Ovary (tissue), 9 donors: ENCODE results near the gene THRB. TPM values are rescaled to one million over a fixed set of nuclear protein-coding genes. Genes with fewer than 3 reads are reported as not detected.

Experiments used
- DNase-seq, 5 donors: peaks; one replicate each; pipeline ENCODE4 v3.0.0-alpha.2; 2019 to 2020
- H3K27ac ChIP-seq, 2 donors: fragments of 200-600 bp; one replicate each; pipeline versions ENCODE4 v1.5.1 to v1.8.0; 2019 to 2022
- H3K27me3 ChIP-seq: fragments of 200-600 bp; one replicate; pipeline ENCODE4 v1.8.0; 2022
- H3K36me3 ChIP-seq: fragments of 200-600 bp; sonication (generic); one replicate; pipeline ENCODE4 v1.5.1; 2019
- H3K4me1 ChIP-seq: one replicate; pipeline ENCODE4 v1.8.1; 2013; ENCODE audit warnings: mild to moderate bottlenecking, moderate library complexity; ENCODE audit not compliant: insufficient read depth
- H3K4me3 ChIP-seq: fragments of 200-600 bp; sonication (generic); one replicate; pipeline ENCODE4 v1.5.1; 2017
- H3K9me3 ChIP-seq, 2 donors: fragments of 200-600 bp in 1 of 2; sonication (generic) in 1 of 2; one replicate each; pipeline versions ENCODE4 v1.5.1 to v1.8.1; 2013 to 2019; ENCODE audit warnings: mild to moderate bottlenecking in 1 of 2, moderate library complexity in 1 of 2
- CTCF ChIP-seq, 3 donors: fragments of 450-650 bp in 2 of 3; fragments of 200-600 bp in 1 of 3; IDR thresholded peaks; one replicate each; pipeline versions ENCODE4 v1.5.1 to v1.8.0; 2016 to 2022; ENCODE audit warnings: antibody characterized with exemption in 3 of 3, mild to moderate bottlenecking in 1 of 3
- EP300 ChIP-seq: sonication (generic); formaldehyde crosslinking; IDR thresholded peaks from one replicate; pipeline ENCODE4 v1.6.1; 2017; ENCODE audit warnings: antibody characterized with exemption
- POLR2A ChIP-seq: fragments of 450-650 bp; IDR thresholded peaks from one replicate; pipeline ENCODE4 v1.6.1; 2017; ENCODE audit warnings: antibody characterized with exemption, mild to moderate bottlenecking, moderate library complexity
- WGBS, 3 donors: extraction: QIAGEN DNeasy Blood & Tissue Kit in 1 of 3; methylation state at CpG; one replicate each; pipeline versions ENCODE4 v1.1.5 to v1.1.7; 2013 to 2017; 5-methylcytosine and 5-hydroxymethylcytosine counted together
- intact Hi-C, 4 donors: fragments of 100-400 bp; cut with DNase I; formaldehyde crosslinking; loops; one replicate each; pipeline versions ENCODE4 v1.11.0 to v1.15.1; 2022 to 2023
- polyA plus RNA-seq, 2 donors: library from polyadenylated mRNA; stranded (reverse); fragments of 200-250 nt in 1 of 2; fragments of 350-450 nt in 1 of 2; fragmentation: Illumina TruSeq in 1 of 2; extraction: RNeasy Lipid Tissue Mini Kit (QIAGEN cat#74804) in 1 of 2; gene quantifications; one replicate each; pipeline ENCODE4 v1.2.3, GENCODE V29; 2013 to 2014
- total RNA-seq, 7 donors: library from RNA; depleted of rRNA in 2 of 7; stranded (reverse); fragments of >200 nt in 2 of 7; fragmentation: NEBNext Ultra II Directional in 3 of 7; extraction: Animal tissue kit (Norgen Biotek cat#: 25700) in 3 of 7; gene quantifications; one replicate each; pipeline versions ENCODE4 v1.1.0 to v1.2.4, GENCODE V29; 2016 to 2023
- donor health status: DM: no; HTN: no; CAD: no; lungs with moderate emphysema.
- donor health status: DM: no; HTN: no; CAD: no.
- donor health status: Bipolar disorder and iron deficiency.
- donor health status: DM: yes; HTN: yes; CAD: no.
- donor health status: DM: no; HTN: no; CAD: no.
- donor health status: DM: yes; HTN: yes; CAD: no.

THRB gene
- total and polyA plus RNA-seq, 9 donors, result 0.91 to 6.5 (median 3.2) TPM

GRCh38 chr3:24435584-24435983, 59.1 kb downstream of the THRB start:
- no peak overlapping the region for H3K27ac ChIP-seq
- H3K36me3 ChIP-seq, result no peaks in the 10 kb centered on the region
- 92 to 96% (median 93%) methylated on average over 5 of the region's 5 CpGs for WGBS, 3 donors
- no peak overlapping the region for H3K4me3 ChIP-seq
- no peaks in the 10 kb centered on the region for H3K9me3 ChIP-seq
- H3K27me3 ChIP-seq, result no peaks in the 10 kb centered on the region
- no peak for TF ChIP-seq CTCF (IDR thresholded peaks at IDR 0.05)
- TF ChIP-seq EP300, result no peak
- TF ChIP-seq POLR2A, result no peak
- DNase-seq, result no peak
- no peaks in the 10 kb centered on the region for H3K4me1 ChIP-seq
- intact Hi-C loops, result no loop called here

DNA sequence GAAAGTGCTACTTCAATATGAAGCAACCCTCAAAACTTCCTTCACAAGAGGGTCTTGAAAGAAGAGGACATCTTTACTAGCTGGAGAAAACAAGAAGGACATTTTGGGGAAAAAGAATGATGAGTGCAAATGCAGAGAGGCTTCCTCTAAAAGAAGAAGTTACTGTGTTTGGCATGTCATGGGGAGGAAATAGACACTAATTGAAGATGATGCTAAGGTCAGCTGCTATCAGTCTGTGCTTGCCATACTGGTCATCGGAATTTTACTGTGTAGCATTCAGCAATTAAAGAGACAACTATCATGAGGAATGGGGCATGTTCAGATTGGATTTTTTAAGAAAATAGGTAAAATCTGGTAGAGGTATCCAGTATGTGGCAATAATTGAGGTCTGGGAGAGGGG, 60.0 kb downstream of the THRB start:
- intact Hi-C loops, result no loop called here
- H3K9me3 ChIP-seq, result no peaks in the 10 kb centered on the region
- no peaks in the 10 kb centered on the region for H3K36me3 ChIP-seq
- no peak overlapping the region for H3K27ac ChIP-seq
- WGBS, 3 donors, result 71 to 83% (median 77%) methylated on average over 1 of the region's 1 CpG
- DNase-seq, result no peak
- TF ChIP-seq CTCF (IDR thresholded peaks at IDR 0.05) (no peak), POLR2A (no peak), EP300 (no peak)
- no peaks in the 10 kb centered on the region for H3K27me3 ChIP-seq
- H3K4me3 ChIP-seq, result no peak overlapping the region
- no peaks in the 10 kb centered on the region for H3K4me1 ChIP-seq

GRCh38 chr3:24433838-24434591, 60.6 kb downstream of the THRB start:
- H3K4me1 ChIP-seq, result no peaks in the 10 kb centered on the region
- no peaks in the 10 kb centered on the region for H3K27me3 ChIP-seq
- no peak overlapping the region for H3K27ac ChIP-seq
- intact Hi-C loops, result no loop called here
- H3K4me3 ChIP-seq, result no peak overlapping the region
- no peaks in the 10 kb centered on the region for H3K36me3 ChIP-seq
- TF ChIP-seq EP300 (no peak), CTCF (IDR thresholded peaks at IDR 0.05) (no peak), POLR2A (no peak)
- WGBS, 3 donors, result 78 to 80% (median 80%) methylated on average over 5 of the region's 5 CpGs
- H3K9me3 ChIP-seq, result no peaks in the 10 kb centered on the region
- no peak for DNase-seq

DNA sequence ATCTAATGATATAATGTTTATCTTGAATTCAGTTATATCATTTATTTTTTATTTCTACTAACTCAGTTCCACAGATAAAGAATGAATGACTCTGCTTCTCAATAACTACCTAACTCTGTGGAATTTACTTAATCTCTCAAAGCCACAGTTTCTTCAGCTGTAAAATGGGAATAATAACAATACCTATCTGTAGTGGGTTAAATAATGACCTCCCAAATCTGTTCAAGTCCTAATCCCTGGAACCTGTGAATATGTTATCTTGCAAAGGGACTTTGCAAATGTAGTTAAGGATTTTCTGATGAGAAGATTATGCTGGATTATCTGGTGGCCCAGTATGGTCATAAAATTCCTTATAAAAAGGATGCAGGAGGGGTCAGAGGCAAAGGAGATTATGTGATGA, 61.7 kb downstream of the THRB start:
- intact Hi-C loops, result no loop called here
- no peak overlapping the region for H3K4me3 ChIP-seq
- no peak for DNase-seq
- no peaks in the 10 kb centered on the region for H3K36me3 ChIP-seq
- H3K27ac ChIP-seq, result no peak overlapping the region
- no peaks in the 10 kb centered on the region for H3K9me3 ChIP-seq
- no peaks in the 10 kb centered on the region for H3K27me3 ChIP-seq
- TF ChIP-seq CTCF (IDR thresholded peaks at IDR 0.05), result no peak
- TF ChIP-seq EP300, result no peak
- TF ChIP-seq POLR2A, result no peak
- no peaks in the 10 kb centered on the region for H3K4me1 ChIP-seq
